ENCODE results near the gene NIPSNAP3A. TPM values are rescaled to one million over a fixed set of nuclear protein-coding genes. Genes with fewer than 3 reads are reported as not detected.

NIPSNAP3A gene
- total RNA-seq, 1 donor from 2014 or later, result 28.0 TPM

DNA sequence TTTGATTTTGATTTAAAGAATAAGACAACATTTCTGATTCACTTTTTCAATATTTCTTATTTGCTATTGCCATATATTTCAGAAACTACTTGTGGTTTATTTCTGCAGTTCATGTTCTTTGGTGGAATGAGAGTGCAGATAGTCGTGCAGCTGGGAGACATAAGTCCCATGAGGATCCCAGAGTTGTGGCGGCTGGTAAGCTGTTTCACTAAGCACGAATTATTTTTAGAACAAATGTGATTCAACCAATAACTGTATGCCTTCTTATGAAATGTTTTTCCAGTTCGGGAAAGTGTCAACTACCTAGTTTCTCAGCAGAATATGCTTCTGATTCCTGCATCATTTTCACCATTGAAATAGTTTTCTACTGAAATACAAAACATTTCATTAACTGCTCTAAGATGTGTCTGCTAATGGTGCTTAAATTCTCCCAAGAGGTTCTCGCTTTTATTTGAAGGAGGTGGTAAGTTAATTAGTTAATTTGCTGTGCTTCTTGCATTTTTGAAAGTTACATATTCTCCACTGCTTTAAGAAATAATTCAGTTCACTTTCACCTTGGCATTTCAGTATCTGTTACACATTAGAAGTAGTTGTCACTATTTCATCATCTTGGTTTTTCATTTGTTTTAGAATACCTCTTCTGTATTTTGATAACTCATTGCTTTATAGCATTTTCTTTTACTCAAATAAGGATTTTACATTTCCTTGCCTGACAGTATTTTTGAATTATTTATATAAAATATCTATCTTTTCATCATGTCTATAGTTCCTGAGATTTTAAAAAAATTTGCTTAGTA lies 25.4 kb downstream of the NIPSNAP3A start:
- peaks cover 5% of the 10 kb centered on the region for H3K9me3 Mint-ChIP-seq (ENCODE audit: unreplicated experiment)
- peaks cover 2% of the 10 kb centered on the region for H3K27me3 Mint-ChIP-seq (ENCODE audit: unreplicated experiment)
- H3K4me3 Mint-ChIP-seq (ENCODE audit: unreplicated experiment), result peak overlapping the region; percentile 22
- peak overlapping the region; percentile 31 for H3K27ac Mint-ChIP-seq (ENCODE audit: unreplicated experiment)
- TF ChIP-seq, protein P1, sequence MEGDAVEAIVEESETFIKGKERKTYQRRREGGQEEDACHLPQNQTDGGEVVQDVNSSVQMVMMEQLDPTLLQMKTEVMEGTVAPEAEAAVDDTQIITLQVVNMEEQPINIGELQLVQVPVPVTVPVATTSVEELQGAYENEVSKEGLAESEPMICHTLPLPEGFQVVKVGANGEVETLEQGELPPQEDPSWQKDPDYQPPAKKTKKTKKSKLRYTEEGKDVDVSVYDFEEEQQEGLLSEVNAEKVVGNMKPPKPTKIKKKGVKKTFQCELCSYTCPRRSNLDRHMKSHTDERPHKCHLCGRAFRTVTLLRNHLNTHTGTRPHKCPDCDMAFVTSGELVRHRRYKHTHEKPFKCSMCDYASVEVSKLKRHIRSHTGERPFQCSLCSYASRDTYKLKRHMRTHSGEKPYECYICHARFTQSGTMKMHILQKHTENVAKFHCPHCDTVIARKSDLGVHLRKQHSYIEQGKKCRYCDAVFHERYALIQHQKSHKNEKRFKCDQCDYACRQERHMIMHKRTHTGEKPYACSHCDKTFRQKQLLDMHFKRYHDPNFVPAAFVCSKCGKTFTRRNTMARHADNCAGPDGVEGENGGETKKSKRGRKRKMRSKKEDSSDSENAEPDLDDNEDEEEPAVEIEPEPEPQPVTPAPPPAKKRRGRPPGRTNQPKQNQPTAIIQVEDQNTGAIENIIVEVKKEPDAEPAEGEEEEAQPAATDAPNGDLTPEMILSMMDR (IDR thresholded peaks at IDR 0.05; ENCODE audit: partially characterized antibody, unreplicated experiment), result no peak
- DNase-seq, result no peak
- H3K36me3 Mint-ChIP-seq (ENCODE audit: unreplicated experiment), result no peaks in the 10 kb centered on the region
- H3K4me1 Mint-ChIP-seq (ENCODE audit: low read depth, unreplicated experiment), result peaks cover 8% of the 10 kb centered on the region

GRCh38 chr9:104774132-104774531 lies 26.6 kb downstream of the NIPSNAP3A start:
- DNase-seq, result no peak
- no peak overlapping the region for H3K4me3 Mint-ChIP-seq (ENCODE audit: unreplicated experiment)

GRCh38 chr9:104774831-104775573 lies 27.5 kb downstream of the NIPSNAP3A start:
- Mint-ChIP-seq H3K4me1 (ENCODE audit: low read depth, unreplicated experiment) (peaks cover 8% of the 10 kb centered on the region), H3K4me3 (ENCODE audit: unreplicated experiment) (no peak overlapping the region), H3K36me3 (ENCODE audit: unreplicated experiment) (no peaks in the 10 kb centered on the region), H3K27me3 (ENCODE audit: unreplicated experiment) (peaks cover 4% of the 10 kb centered on the region), H3K9me3 (ENCODE audit: unreplicated experiment) (peaks cover 6% of the 10 kb centered on the region), H3K27ac (ENCODE audit: unreplicated experiment) (no peak overlapping the region)
- DNase-seq, result no peak
- TF ChIP-seq, protein P1 (IDR thresholded peaks at IDR 0.05; ENCODE audit: partially characterized antibody, unreplicated experiment), result no peak

More at GRCh38 chr9:104774132-104774531, 26.6 kb downstream of the NIPSNAP3A start:
- H3K36me3 Mint-ChIP-seq (ENCODE audit: unreplicated experiment), result no peaks in the 10 kb centered on the region
- H3K27ac Mint-ChIP-seq (ENCODE audit: unreplicated experiment), result no peak overlapping the region
- TF ChIP-seq, protein P1 (IDR thresholded peaks at IDR 0.05; ENCODE audit: partially characterized antibody, unreplicated experiment), result no peak
- peaks cover 4% of the 10 kb centered on the region for H3K27me3 Mint-ChIP-seq (ENCODE audit: unreplicated experiment)
- H3K9me3 Mint-ChIP-seq (ENCODE audit: unreplicated experiment), result peaks cover 6% of the 10 kb centered on the region
- H3K4me1 Mint-ChIP-seq (ENCODE audit: low read depth, unreplicated experiment), result peaks cover 8% of the 10 kb centered on the region

DNA sequence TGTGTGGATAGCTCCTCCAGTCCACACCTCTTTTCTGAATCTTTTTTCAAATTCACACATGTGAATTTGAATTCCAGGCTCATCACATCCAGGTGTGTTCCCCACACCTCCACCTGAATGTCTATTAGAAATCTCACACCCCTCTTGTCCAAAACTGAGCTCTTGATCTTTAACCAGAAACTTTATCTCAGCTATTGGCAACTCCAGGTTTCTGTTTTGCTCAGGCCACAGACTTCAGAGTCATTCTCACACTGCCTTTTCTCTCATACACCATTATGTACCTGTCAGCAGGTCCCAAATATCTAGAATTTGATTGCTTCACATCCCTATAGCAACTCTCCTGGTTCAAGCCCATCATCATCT lies 28.1 kb downstream of the NIPSNAP3A start:
- Mint-ChIP-seq H3K4me3 (ENCODE audit: unreplicated experiment) (no peak overlapping the region), H3K9me3 (ENCODE audit: unreplicated experiment) (peaks cover 8% of the 10 kb centered on the region), H3K4me1 (ENCODE audit: low read depth, unreplicated experiment) (peaks cover 8% of the 10 kb centered on the region), H3K27me3 (ENCODE audit: unreplicated experiment) (peaks cover 4% of the 10 kb centered on the region), H3K27ac (ENCODE audit: unreplicated experiment) (no peak overlapping the region), H3K36me3 (ENCODE audit: unreplicated experiment) (no peaks in the 10 kb centered on the region)
- no peak for DNase-seq
- TF ChIP-seq, protein P1 (IDR thresholded peaks at IDR 0.05; ENCODE audit: partially characterized antibody, unreplicated experiment), result no peak

DNA sequence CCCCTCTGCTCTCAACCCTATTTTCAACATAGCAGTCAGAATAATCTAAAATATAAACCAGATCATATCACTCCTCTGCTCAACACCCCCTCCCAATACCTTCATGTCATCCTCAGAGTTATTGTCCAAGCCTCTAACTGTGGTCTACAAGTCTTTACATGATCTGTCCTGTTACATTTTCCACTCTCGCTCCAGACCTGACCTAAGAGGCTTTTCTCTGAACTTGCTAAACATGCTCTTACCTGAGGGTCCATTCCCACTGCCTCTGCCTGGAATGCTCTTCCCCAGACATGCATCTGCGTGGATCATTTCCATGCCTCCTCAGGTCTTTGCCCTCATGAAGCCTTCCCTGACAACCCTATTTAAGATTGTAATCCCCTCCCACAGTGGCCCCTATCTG lies 28.5 kb downstream of the NIPSNAP3A start:
- Mint-ChIP-seq H3K4me3 (ENCODE audit: unreplicated experiment) (no peak overlapping the region), H3K27me3 (ENCODE audit: unreplicated experiment) (peaks cover 4% of the 10 kb centered on the region), H3K9me3 (ENCODE audit: unreplicated experiment) (peaks cover 8% of the 10 kb centered on the region), H3K4me1 (ENCODE audit: low read depth, unreplicated experiment) (peaks cover 8% of the 10 kb centered on the region), H3K36me3 (ENCODE audit: unreplicated experiment) (no peaks in the 10 kb centered on the region), H3K27ac (ENCODE audit: unreplicated experiment) (no peak overlapping the region)
- no peak for DNase-seq
- TF ChIP-seq, protein P1 (IDR thresholded peaks at IDR 0.05; ENCODE audit: partially characterized antibody, unreplicated experiment), result no peak

All from glutamatergic neuron (in vitro differentiated cells).